Measurements from ENCODE around the gene ADGRE2.

DNA sequence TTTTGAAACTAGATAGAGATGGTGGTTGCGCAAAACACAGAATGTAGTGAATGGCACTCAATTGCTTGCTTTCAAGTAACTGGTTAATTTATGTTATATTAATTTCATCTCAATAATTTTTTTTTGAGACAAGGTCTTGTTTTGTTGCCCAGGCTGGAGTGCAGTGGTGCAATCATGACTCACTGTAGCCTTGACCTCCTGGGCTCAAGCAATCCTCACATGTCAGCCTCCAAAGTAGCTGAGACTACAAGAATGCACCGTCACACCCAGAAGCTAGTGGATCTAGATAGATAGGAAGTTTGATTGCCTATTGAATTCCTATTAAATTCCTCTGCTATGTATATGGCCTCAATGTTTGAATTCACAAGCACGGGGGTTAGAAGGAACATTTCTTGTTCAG lies 26.4 kb upstream of the ADGRE2 start:
- TF ChIP-seq, protein P1, sequence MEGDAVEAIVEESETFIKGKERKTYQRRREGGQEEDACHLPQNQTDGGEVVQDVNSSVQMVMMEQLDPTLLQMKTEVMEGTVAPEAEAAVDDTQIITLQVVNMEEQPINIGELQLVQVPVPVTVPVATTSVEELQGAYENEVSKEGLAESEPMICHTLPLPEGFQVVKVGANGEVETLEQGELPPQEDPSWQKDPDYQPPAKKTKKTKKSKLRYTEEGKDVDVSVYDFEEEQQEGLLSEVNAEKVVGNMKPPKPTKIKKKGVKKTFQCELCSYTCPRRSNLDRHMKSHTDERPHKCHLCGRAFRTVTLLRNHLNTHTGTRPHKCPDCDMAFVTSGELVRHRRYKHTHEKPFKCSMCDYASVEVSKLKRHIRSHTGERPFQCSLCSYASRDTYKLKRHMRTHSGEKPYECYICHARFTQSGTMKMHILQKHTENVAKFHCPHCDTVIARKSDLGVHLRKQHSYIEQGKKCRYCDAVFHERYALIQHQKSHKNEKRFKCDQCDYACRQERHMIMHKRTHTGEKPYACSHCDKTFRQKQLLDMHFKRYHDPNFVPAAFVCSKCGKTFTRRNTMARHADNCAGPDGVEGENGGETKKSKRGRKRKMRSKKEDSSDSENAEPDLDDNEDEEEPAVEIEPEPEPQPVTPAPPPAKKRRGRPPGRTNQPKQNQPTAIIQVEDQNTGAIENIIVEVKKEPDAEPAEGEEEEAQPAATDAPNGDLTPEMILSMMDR (IDR thresholded peaks at IDR 0.05), result no peak
- no peak for TF ChIP-seq POLR2A (IDR thresholded peaks at IDR 0.05)

All from esophagus squamous epithelium (tissue), 4 donors.